IMR-90 (cell line): ENCODE measurements around the gene FCHO1. TPM values are rescaled to one million over a fixed set of nuclear protein-coding genes. Genes with fewer than 3 reads are reported as not detected.

Experiments used
- ATAC-seq: fragments of 200-7000 bp; cut with Tn5 transposase; 2 replicates; pipeline ENCODE4 v1.9.1; 2020; ENCODE audit warnings: low read depth, mild to moderate bottlenecking, moderate library complexity
- BruUV-seq: library from RNA; stranded (reverse); fragments of 400-500 nt; replicated peaks from 2 replicates; lab custom pipeline; 2021; lab: Mats Ljungman, UMichigan
- CTCF ChIA-PET: fragments of 300-600 bp; formaldehyde crosslinking; extraction: SDS; loops from one replicate; lab custom pipeline; 2021; ENCODE audit warnings: antibody characterized with exemption; lab: Yijun Ruan, JAX
- POLR2A ChIA-PET: fragments of 300-600 bp; sonication (Branson Sonifier 250); formaldehyde crosslinking; loops from one replicate; lab custom pipeline; 2022; ENCODE audit warnings: antibody characterized with exemption; ENCODE audit not compliant: unreplicated experiment; lab: Charles Lee
- DNase-seq: peaks from one replicate; pipeline ENCODE4 v3.0.0; 2013
- H2AFZ ChIP-seq: replicated peaks from 2 replicates; pipeline ENCODE3; 2013; ENCODE audit warnings: low read length, mild to moderate bottlenecking; ENCODE audit not compliant: poor library complexity
- H2AK5ac ChIP-seq: 2 replicates; pipeline ENCODE4 v1.6.1; 2013; ENCODE audit warnings: low read depth, low read length, inconsistent platforms
- H2AK9ac ChIP-seq: replicated peaks from 2 replicates; pipeline ENCODE3; 2013; ENCODE audit warnings: mild to moderate bottlenecking, low read depth, low read length, moderate library complexity; ENCODE audit not compliant: poor library complexity
- H2BK120ac ChIP-seq: 2 replicates; pipeline ENCODE4 v1.6.1; 2013; ENCODE audit warnings: low read depth, low read length, inconsistent platforms
- H2BK15ac ChIP-seq: 3 replicates; pipeline ENCODE4 v1.6.1; 2013; ENCODE audit warnings: low read depth, low read length, inconsistent platforms
- H2BK20ac ChIP-seq: 2 replicates; pipeline ENCODE4 v1.6.1; 2013; ENCODE audit warnings: low read depth, mild to moderate bottlenecking, inconsistent platforms, low read length, moderate library complexity
- H2BK5ac ChIP-seq: 2 replicates; pipeline ENCODE4 v1.6.1; 2013; ENCODE audit warnings: mild to moderate bottlenecking, low read depth, low read length, inconsistent platforms; ENCODE audit not compliant: poor library complexity, severe bottlenecking
- H3K14ac ChIP-seq: replicated peaks from 2 replicates; pipeline ENCODE4 v1.6.1; 2013; ENCODE audit warnings: low read depth, low read length, inconsistent platforms
- H3K18ac ChIP-seq: 2 replicates; pipeline ENCODE4 v1.6.1; 2013; ENCODE audit warnings: low read depth, low read length, control low read depth
- H3K23ac ChIP-seq: 2 replicates; pipeline ENCODE4 v1.6.1; 2013; ENCODE audit warnings: low read depth, low read length, inconsistent platforms
- H3K27ac ChIP-seq: 2 replicates; pipeline ENCODE4 v1.5.1; 2013; ENCODE audit warnings: mild to moderate bottlenecking, control low read depth, low read length; ENCODE audit not compliant: insufficient read depth
- H3K27me3 ChIP-seq: 2 replicates; pipeline ENCODE4 v1.6.1; 2013; ENCODE audit warnings: low read length; ENCODE audit not compliant: control insufficient read depth, insufficient read depth
- H3K36me3 ChIP-seq: 2 replicates; pipeline ENCODE4 v1.6.1; 2013; ENCODE audit warnings: low read length, mixed read lengths; ENCODE audit not compliant: control insufficient read depth, insufficient read depth
- H3K4ac ChIP-seq: 2 replicates; pipeline ENCODE4 v1.6.1; 2013; ENCODE audit warnings: low read depth, low read length, inconsistent platforms
- H3K4me1 ChIP-seq: 2 replicates; pipeline ENCODE4 v1.6.1; 2013; ENCODE audit warnings: low read length, mixed read lengths; ENCODE audit not compliant: control insufficient read depth, insufficient read depth
- H3K4me2 ChIP-seq: 2 replicates; pipeline ENCODE4 v1.6.1; 2013; ENCODE audit warnings: low read depth, mild to moderate bottlenecking, control low read depth, low read length, moderate library complexity
- H3K4me3 ChIP-seq: 2 replicates; pipeline ENCODE4 v1.5.1; 2013; ENCODE audit warnings: low read depth, mild to moderate bottlenecking, control low read depth, low read length, moderate library complexity; ENCODE audit not compliant: insufficient read depth
- H3K56ac ChIP-seq: 2 replicates; pipeline ENCODE4 v1.6.1; 2013; ENCODE audit warnings: low read length, inconsistent platforms; ENCODE audit not compliant: insufficient read depth; ENCODE audit errors: extremely low read depth
- H3K79me1 ChIP-seq, 2 experiments: 2 replicates each; pipeline ENCODE4 v1.6.1; 2013; ENCODE audit warnings: low read length in 2 of 2, inconsistent platforms in 1 of 2, low read depth in 1 of 2
- H3K9ac ChIP-seq: 2 replicates; pipeline ENCODE4 v1.6.1; 2013; ENCODE audit warnings: low read depth, low read length, control low read depth
- H3K9me1 ChIP-seq: 2 replicates; pipeline ENCODE4 v1.6.1; 2013; ENCODE audit warnings: low read length, inconsistent platforms; ENCODE audit not compliant: insufficient read depth
- H3K9me3 ChIP-seq: 2 replicates; pipeline ENCODE4 v1.6.1; 2013; ENCODE audit warnings: low read length; ENCODE audit not compliant: control insufficient read depth, insufficient read depth
- H4K20me1 ChIP-seq: 2 replicates; pipeline ENCODE4 v1.6.1; 2013; ENCODE audit warnings: low read length, inconsistent platforms; ENCODE audit not compliant: insufficient read depth
- H4K5ac ChIP-seq: 2 replicates; pipeline ENCODE4 v1.6.1; 2013; ENCODE audit warnings: mild to moderate bottlenecking, low read depth, low read length, control low read depth
- H4K8ac ChIP-seq, 2 experiments: 2 replicates each; pipeline ENCODE4 v1.6.1; 2013; ENCODE audit warnings: low read depth in 2 of 2, low read length in 2 of 2, control low read depth in 1 of 2, inconsistent platforms in 1 of 2
- H4K91ac ChIP-seq: 2 replicates; pipeline ENCODE4 v1.6.1; 2013; ENCODE audit warnings: low read depth, low read length, inconsistent platforms; ENCODE audit not compliant: insufficient read depth
- BHLHE40 ChIP-seq: fragments of 150-350 bp; IDR thresholded peaks from 2 replicates; pipeline ENCODE4 v1.6.1; 2016; ENCODE audit warnings: mild to moderate bottlenecking, low read depth, low read length
- CEBPB ChIP-seq: IDR thresholded peaks from 2 replicates; pipeline ENCODE4 v1.6.1; 2012; ENCODE audit warnings: low read depth, low read length, improper control_type of control experiment
- FOS ChIP-seq: fragments of 150-350 bp; IDR thresholded peaks from 2 replicates; pipeline ENCODE4 v1.6.1; 2016; ENCODE audit warnings: low read depth, low read length
- MAFK ChIP-seq: IDR thresholded peaks from 2 replicates; pipeline ENCODE4 v1.6.1; 2012; ENCODE audit warnings: low read depth, low read length, improper control_type of control experiment
- MAZ ChIP-seq: IDR thresholded peaks from 2 replicates; pipeline ENCODE4 v1.6.1; 2012; ENCODE audit warnings: low read depth, mild to moderate bottlenecking, low read length, improper control_type of control experiment, moderate library complexity, borderline replicate concordance
- MXI1 ChIP-seq: IDR thresholded peaks from 2 replicates; pipeline ENCODE4 v1.6.1; 2012; ENCODE audit warnings: low read depth, mild to moderate bottlenecking, low read length, moderate library complexity, borderline replicate concordance
- NFE2L2 ChIP-seq: fragments of 150-350 bp; IDR thresholded peaks from 2 replicates; pipeline ENCODE4 v1.6.1; 2016; ENCODE audit warnings: low read depth, mild to moderate bottlenecking, low read length
- POLR2A ChIP-seq: IDR thresholded peaks from 2 replicates; pipeline ENCODE4 v1.6.1; 2012; ENCODE audit warnings: mild to moderate bottlenecking, low read depth, low read length
- RAD21 ChIP-seq: IDR thresholded peaks from 2 replicates; pipeline ENCODE4 v1.6.1; 2012; ENCODE audit warnings: low read length, improper control_type of control experiment
- RCOR1 ChIP-seq: IDR thresholded peaks from 2 replicates; pipeline ENCODE4 v1.6.1; 2012; ENCODE audit warnings: mild to moderate bottlenecking, low read length, improper control_type of control experiment; ENCODE audit not compliant: insufficient replicate concordance
- RFX5 ChIP-seq: IDR thresholded peaks from 2 replicates; pipeline ENCODE4 v1.8.0; 2012; ENCODE audit warnings: low read depth, mild to moderate bottlenecking, low read length, moderate library complexity
- SMC3 ChIP-seq: fragments of 150-350 bp; IDR thresholded peaks from 2 replicates; pipeline ENCODE4 v1.6.1; 2016; ENCODE audit warnings: low read depth, mild to moderate bottlenecking, antibody characterized with exemption, low read length, moderate library complexity
- WGBS, 2 experiments: methylation state at CpG; one replicate each; pipeline versions ENCODE4 v1.1.5 to v1.1.7; 2013; ENCODE audit warnings: missing lambda C conversion rate in 2 of 2; ENCODE audit not compliant: insufficient read length in 1 of 2; ENCODE audit errors: extremely low coverage in 2 of 2; 5-methylcytosine and 5-hydroxymethylcytosine counted together
- dilution Hi-C: fragments of 300-500 bp; cut with HindIII; formaldehyde crosslinking; loops from one replicate; pipeline ENCODE4 v1.14.3; 2018; ENCODE audit warnings: low sequenced_read_pairs; ENCODE audit not compliant: unreplicated experiment
- in situ Hi-C: fragments of 300-500 bp; cut with MboI; formaldehyde crosslinking; loops from 3 replicates; pipeline ENCODE4 v1.14.3; 2019; ENCODE audit warnings: low sequenced_read_pairs, inconsistent platforms, mixed read lengths
- intact Hi-C: fragments of 100-400 bp; cut with micrococcal nuclease; formaldehyde crosslinking; loops from 2 replicates; pipeline ENCODE4 v1.10.0; 2022
- polyA plus RNA-seq, 3 experiments: library from polyadenylated mRNA; depleted of rRNA; stranded (reverse); fragments of >200 nt; gene quantifications; 2 replicates each; pipeline ENCODE4 v1.2.3, GENCODE V29; 2012; ENCODE audit warnings: low replicate concordance in 1 of 3
- total RNA-seq: library from RNA; depleted of rRNA; stranded (reverse); fragments of >200 nt; gene quantifications from 2 replicates; pipeline ENCODE4 v1.2.3, GENCODE V29; 2012
- TF ChIP-seq, protein P1 (sequence below): conservative IDR thresholded peaks from 2 replicates; pipeline ENCODE4 v1.5.1; 2012; ENCODE audit warnings: mild to moderate bottlenecking, low read depth, low read length, improper control_type of control experiment
- TF ChIP-seq, protein P2 (sequence below): fragments of 150-350 bp; IDR thresholded peaks from 2 replicates; pipeline ENCODE4 v1.6.1; 2017; ENCODE audit warnings: mild to moderate bottlenecking, antibody characterized with exemption, low read length, low read depth

The FCHO1 gene
- total and polyA plus RNA-seq, 2 of the 4 experiments (the other 2 are of a cell fraction): 0.18 to 1.0 TPM

DNA sequence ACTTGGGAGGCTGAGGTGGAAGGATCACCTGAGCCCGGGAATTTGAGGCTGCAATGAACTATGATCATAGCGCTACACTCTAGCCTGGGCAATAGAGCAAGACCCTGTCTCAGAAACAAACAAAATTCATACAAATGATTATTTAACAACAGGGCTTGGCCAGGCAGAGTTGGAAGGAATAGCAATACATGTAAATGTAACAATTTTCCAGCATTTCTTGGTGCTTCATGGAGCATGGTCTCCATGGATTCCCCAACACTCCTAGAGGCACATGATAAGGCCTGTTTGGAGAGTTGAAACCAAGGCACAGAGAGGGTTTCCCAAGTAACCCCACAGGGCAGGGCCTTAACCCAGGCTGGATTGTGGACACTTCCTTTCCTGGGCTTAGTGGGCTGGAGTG, 59.8 kb downstream of the FCHO1 start:
- no peak overlapping the region for H3K27ac ChIP-seq
- BruUV-seq: no TSS peak
- no peak overlapping the region for H2BK120ac ChIP-seq
- H3K18ac ChIP-seq: no peak overlapping the region
- no peak overlapping the region for H2BK20ac ChIP-seq
- H3K56ac ChIP-seq: no peak overlapping the region
- TF ChIP-seq MAZ (no peak), SMC3 (no peak), BHLHE40 (no peak), MAFK (no peak), NFE2L2 (no peak), RFX5 (no peak), MXI1 (no peak), RCOR1 (no peak), RAD21 (no peak), CEBPB (no peak), POLR2A (no peak), FOS (no peak)
- TF ChIP-seq, protein P1, sequence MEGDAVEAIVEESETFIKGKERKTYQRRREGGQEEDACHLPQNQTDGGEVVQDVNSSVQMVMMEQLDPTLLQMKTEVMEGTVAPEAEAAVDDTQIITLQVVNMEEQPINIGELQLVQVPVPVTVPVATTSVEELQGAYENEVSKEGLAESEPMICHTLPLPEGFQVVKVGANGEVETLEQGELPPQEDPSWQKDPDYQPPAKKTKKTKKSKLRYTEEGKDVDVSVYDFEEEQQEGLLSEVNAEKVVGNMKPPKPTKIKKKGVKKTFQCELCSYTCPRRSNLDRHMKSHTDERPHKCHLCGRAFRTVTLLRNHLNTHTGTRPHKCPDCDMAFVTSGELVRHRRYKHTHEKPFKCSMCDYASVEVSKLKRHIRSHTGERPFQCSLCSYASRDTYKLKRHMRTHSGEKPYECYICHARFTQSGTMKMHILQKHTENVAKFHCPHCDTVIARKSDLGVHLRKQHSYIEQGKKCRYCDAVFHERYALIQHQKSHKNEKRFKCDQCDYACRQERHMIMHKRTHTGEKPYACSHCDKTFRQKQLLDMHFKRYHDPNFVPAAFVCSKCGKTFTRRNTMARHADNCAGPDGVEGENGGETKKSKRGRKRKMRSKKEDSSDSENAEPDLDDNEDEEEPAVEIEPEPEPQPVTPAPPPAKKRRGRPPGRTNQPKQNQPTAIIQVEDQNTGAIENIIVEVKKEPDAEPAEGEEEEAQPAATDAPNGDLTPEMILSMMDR: no peak
- TF ChIP-seq, protein P2, sequence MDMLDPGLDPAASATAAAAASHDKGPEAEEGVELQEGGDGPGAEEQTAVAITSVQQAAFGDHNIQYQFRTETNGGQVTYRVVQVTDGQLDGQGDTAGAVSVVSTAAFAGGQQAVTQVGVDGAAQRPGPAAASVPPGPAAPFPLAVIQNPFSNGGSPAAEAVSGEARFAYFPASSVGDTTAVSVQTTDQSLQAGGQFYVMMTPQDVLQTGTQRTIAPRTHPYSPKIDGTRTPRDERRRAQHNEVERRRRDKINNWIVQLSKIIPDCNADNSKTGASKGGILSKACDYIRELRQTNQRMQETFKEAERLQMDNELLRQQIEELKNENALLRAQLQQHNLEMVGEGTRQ: no peak
- H3K23ac ChIP-seq: no peak overlapping the region
- no peak overlapping the region for H2BK5ac ChIP-seq
- no peaks in the 10 kb centered on the region for H3K36me3 ChIP-seq
- no peak overlapping the region for H2AFZ ChIP-seq
- DNase-seq: no peak
- H3K14ac ChIP-seq: no peak overlapping the region
- no peak overlapping the region for H2AK9ac ChIP-seq
- no peaks in the 10 kb centered on the region for H3K4me1 ChIP-seq
- POLR2A ChIA-PET: no interaction called here
- H3K4me3 ChIP-seq: no peak overlapping the region
- H4K5ac ChIP-seq: no peak overlapping the region
- H2BK15ac ChIP-seq: no peak overlapping the region
- H3K9me1 ChIP-seq: no peaks in the 10 kb centered on the region
- no peaks in the 10 kb centered on the region for H4K20me1 ChIP-seq
- ATAC-seq: no peak
- no peak overlapping the region for H4K8ac ChIP-seq
- no peaks in the 10 kb centered on the region for H3K79me1 ChIP-seq
- intact Hi-C loops: no loop called here
- H3K27me3 ChIP-seq: peaks cover 29% of the 10 kb centered on the region
- H3K4ac ChIP-seq: no peak overlapping the region
- H3K9ac ChIP-seq: no peak overlapping the region
- in situ Hi-C loops: no loop called here
- no peaks in the 10 kb centered on the region; the same call in 1 of the 2 replicates for H3K9me3 ChIP-seq
- dilution Hi-C loops: no loop called here
- no peak overlapping the region for H3K4me2 ChIP-seq
- CTCF ChIA-PET: interaction anchor here (0.6 to 0.7 kb wide), 2 partner anchors 13 to 226 kb away, joined by 3 to 6 read pairs; no protein-coding TSS in a partner anchor
- no peak overlapping the region for H2AK5ac ChIP-seq
- no CpG with 5 or more reads among the region's 2 CpGs for WGBS, 2 experiments
- H4K91ac ChIP-seq: no peak overlapping the region
